Keratinocyte (primary cell): ENCODE data around the gene RSRC2.

Experiments used
- EZH2 ChIP-seq: IDR thresholded peaks from one replicate; pipeline ENCODE4 v1.6.1; 2012; ENCODE audit warnings: inconsistent platforms, mild to moderate bottlenecking, low read length, moderate library complexity
- TF ChIP-seq, protein P1 (sequence below), 3 experiments: IDR thresholded peaks in 1 of 3; conservative IDR thresholded peaks in 1 of 3; optimal IDR thresholded peaks in 1 of 3; 2 replicates in 2 of 3; 3 replicates in 1 of 3; pipeline versions ENCODE3 to v1.5.1; 2011; ENCODE audit warnings: low read length in 3 of 3, mild to moderate bottlenecking in 3 of 3, moderate library complexity in 2 of 3, control low read depth in 1 of 3, inconsistent platforms in 1 of 3; ENCODE audit not compliant: insufficient read depth in 2 of 3; ENCODE audit errors: extremely low read depth in 1 of 3

DNA sequence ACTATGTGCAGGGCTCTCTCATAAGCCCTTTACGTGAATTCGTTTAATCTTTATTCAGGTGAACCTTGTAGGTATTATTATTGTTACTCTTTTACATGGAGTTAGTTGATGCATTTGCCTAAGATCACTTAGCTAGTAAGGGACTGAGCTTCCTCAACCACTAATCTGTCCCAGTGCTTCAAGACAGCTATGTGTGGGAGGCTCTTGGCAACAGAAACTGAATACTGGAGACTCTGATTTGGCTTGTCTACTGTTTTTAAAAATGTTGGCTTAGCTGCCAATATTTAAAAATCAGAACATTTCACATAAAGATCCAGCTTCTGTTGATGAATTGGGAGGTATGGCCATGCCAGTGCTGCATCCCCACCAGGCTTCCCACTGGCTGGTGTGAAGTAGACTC lies 7.1 kb upstream of the RSRC2 start:
- TF ChIP-seq, protein P1, sequence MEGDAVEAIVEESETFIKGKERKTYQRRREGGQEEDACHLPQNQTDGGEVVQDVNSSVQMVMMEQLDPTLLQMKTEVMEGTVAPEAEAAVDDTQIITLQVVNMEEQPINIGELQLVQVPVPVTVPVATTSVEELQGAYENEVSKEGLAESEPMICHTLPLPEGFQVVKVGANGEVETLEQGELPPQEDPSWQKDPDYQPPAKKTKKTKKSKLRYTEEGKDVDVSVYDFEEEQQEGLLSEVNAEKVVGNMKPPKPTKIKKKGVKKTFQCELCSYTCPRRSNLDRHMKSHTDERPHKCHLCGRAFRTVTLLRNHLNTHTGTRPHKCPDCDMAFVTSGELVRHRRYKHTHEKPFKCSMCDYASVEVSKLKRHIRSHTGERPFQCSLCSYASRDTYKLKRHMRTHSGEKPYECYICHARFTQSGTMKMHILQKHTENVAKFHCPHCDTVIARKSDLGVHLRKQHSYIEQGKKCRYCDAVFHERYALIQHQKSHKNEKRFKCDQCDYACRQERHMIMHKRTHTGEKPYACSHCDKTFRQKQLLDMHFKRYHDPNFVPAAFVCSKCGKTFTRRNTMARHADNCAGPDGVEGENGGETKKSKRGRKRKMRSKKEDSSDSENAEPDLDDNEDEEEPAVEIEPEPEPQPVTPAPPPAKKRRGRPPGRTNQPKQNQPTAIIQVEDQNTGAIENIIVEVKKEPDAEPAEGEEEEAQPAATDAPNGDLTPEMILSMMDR (optimal IDR thresholded peaks at IDR 0.05 in 1 of 3, IDR thresholded peaks at IDR 0.05 in 1 of 3, conservative IDR thresholded peaks at IDR 0.05 in 1 of 3; ENCODE audit: extremely low read depth in 1 of 3, insufficient read depth in 2 of 3, low read length in 3 of 3), result no peak
- TF ChIP-seq EZH2, result no peak
